Right atrium auricular region (tissue), 2 donors: ENCODE results near the gene UNC119B. TPM values are rescaled to one million over a fixed set of nuclear protein-coding genes. Genes with fewer than 3 reads are reported as not detected.

Experiments used
- DNase-seq: peaks from one replicate; pipeline ENCODE4 v3.0.0-alpha.2; 2019; ENCODE audit warnings: low spot score
- H3K27ac ChIP-seq, 2 donors: fragments of 200-600 bp; sonication (generic); 1 replicate in 1 of 2; 2 replicates in 1 of 2; pipeline ENCODE4 v1.5.1; 2016 to 2019
- H3K27me3 ChIP-seq, 2 donors: fragments of 200-600 bp; sonication (generic); one replicate each; pipeline versions ENCODE4 v1.5.1 to v1.6.0; 2017 to 2019
- H3K36me3 ChIP-seq: fragments of 200-600 bp; sonication (generic); one replicate; pipeline ENCODE4 v1.5.1; 2016
- H3K4me1 ChIP-seq, 2 donors: fragments of 200-600 bp; sonication (generic); one replicate each; pipeline versions ENCODE4 v1.5.1 to v1.6.0; 2017 to 2019
- H3K4me3 ChIP-seq, 2 donors: fragments of 200-600 bp; sonication (generic); 1 replicate in 1 of 2; 2 replicates in 1 of 2; pipeline ENCODE4 v1.5.1; 2017 to 2019; ENCODE audit warnings: mild to moderate bottlenecking in 1 of 2, moderate library complexity in 1 of 2
- H3K9me3 ChIP-seq, 2 donors: fragments of 200-600 bp; sonication (generic); one replicate each; pipeline ENCODE4 v1.5.1; 2019
- total RNA-seq, 2 donors: library from RNA; depleted of rRNA; stranded (reverse); fragments of >200 nt; gene quantifications; one replicate each; pipeline ENCODE4 v1.1.0, GENCODE V29; 2016
- TF ChIP-seq, protein P1 (sequence below), 2 donors: fragments of 200-600 bp; sonication (generic); IDR thresholded peaks; one replicate each; pipeline ENCODE4 v1.5.1; 2019; ENCODE audit warnings: antibody characterized with exemption in 2 of 2

UNC119B gene
- total RNA-seq, 2 donors from 2014 or later, result 8.9 to 13.1 TPM

GRCh38 chr12:120739031-120739762 lies 28.9 kb downstream of the UNC119B start:
- H3K4me1 ChIP-seq, result no peaks in the 10 kb centered on the region
- no peak overlapping the region for H3K4me3 ChIP-seq
- H3K9me3 ChIP-seq, result no peaks in the 10 kb centered on the region
- H3K27ac ChIP-seq, result no peak overlapping the region
- no peak for DNase-seq
- H3K27me3 ChIP-seq, result no peaks in the 10 kb centered on the region
- peaks cover 23% of the 10 kb centered on the region for H3K36me3 ChIP-seq
- TF ChIP-seq, protein P1, sequence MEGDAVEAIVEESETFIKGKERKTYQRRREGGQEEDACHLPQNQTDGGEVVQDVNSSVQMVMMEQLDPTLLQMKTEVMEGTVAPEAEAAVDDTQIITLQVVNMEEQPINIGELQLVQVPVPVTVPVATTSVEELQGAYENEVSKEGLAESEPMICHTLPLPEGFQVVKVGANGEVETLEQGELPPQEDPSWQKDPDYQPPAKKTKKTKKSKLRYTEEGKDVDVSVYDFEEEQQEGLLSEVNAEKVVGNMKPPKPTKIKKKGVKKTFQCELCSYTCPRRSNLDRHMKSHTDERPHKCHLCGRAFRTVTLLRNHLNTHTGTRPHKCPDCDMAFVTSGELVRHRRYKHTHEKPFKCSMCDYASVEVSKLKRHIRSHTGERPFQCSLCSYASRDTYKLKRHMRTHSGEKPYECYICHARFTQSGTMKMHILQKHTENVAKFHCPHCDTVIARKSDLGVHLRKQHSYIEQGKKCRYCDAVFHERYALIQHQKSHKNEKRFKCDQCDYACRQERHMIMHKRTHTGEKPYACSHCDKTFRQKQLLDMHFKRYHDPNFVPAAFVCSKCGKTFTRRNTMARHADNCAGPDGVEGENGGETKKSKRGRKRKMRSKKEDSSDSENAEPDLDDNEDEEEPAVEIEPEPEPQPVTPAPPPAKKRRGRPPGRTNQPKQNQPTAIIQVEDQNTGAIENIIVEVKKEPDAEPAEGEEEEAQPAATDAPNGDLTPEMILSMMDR (IDR thresholded peaks at IDR 0.05), result no peak

DNA sequence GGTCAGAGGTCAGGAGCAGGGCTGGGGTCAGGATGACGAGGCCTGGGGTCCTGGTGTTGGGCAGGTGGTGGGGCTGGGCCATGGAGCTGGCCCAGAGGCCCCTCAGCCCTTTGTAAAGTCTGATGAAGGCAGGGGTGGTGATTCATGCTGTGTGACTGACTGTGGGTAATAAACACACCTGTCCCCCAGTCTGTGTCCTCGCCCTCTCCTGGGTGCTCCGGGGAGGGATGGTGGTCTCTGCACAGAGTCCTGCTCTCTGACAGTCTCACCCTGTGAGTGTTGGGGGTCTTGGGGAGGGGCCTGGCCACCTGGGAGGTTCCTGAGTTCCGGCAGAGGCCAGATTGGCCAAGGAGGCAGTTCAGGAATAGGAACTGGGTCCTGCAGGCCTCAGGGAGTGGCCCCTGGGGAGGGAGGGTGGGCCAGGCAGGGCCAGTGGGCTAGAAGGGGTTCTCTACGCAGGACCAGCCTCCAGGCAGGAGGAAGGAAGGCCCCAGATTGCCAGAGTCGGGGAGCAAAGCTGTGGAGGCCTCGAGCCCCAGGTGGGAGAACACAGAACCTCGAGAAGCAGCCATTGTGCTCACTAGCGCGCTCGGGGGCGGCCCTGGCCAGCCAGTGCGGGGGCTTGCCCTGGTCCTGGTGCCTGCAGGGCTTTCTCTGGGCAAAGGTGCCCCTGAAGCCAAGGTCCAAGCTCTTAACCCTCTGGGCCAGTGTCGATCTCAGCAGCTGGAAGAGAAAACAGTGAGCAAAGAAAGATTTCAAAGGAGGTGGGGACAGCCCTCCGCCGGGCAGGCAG lies 29.8 kb downstream of the UNC119B start:
- Histone ChIP-seq H3K27me3 (no peaks in the 10 kb centered on the region), H3K4me3 (no peak overlapping the region), H3K36me3 (peaks cover 23% of the 10 kb centered on the region), H3K9me3 (no peaks in the 10 kb centered on the region), H3K4me1 (no peaks in the 10 kb centered on the region), H3K27ac (no peak overlapping the region)
- TF ChIP-seq, protein P1 (IDR thresholded peaks at IDR 0.05), result no peak
- no peak for DNase-seq

DNA sequence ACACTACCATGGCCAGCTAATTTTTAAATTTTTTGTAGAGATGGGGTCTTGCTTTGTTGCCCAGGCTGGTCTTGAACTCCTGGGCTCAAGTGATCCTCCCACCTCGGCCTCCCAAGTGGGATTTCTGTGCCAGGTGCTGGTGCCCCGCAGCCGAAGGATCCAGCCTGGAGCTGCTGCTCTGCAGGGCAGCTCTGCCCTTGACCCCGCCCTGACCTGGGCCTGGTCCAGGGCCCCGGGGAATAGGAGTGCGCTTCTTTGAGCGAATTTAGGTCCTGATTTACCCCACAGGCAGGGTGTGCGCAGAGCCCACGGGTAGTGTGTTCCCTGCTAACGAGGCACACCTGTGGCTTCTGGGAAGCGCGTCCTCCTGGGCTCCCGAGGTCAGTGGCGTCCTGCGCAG lies 30.6 kb downstream of the UNC119B start:
- Histone ChIP-seq H3K27ac (no peak overlapping the region), H3K9me3 (no peaks in the 10 kb centered on the region)

GRCh38 chr12:120741476-120742421 lies 31.5 kb downstream of the UNC119B start:
- TF ChIP-seq, protein P1 (IDR thresholded peaks at IDR 0.05), result no peak
- no peaks in the 10 kb centered on the region for H3K9me3 ChIP-seq
- no peak overlapping the region for H3K27ac ChIP-seq
- DNase-seq, result no peak
- peaks cover 23% of the 10 kb centered on the region for H3K36me3 ChIP-seq
- H3K27me3 ChIP-seq, result no peaks in the 10 kb centered on the region
- no peak overlapping the region for H3K4me3 ChIP-seq
- no peaks in the 10 kb centered on the region for H3K4me1 ChIP-seq

More for the DNA sequence above, 30.6 kb downstream of the UNC119B start:
- peaks cover 23% of the 10 kb centered on the region for H3K36me3 ChIP-seq
- H3K4me1 ChIP-seq, result no peaks in the 10 kb centered on the region
- DNase-seq, result no peak
- TF ChIP-seq, protein P1 (IDR thresholded peaks at IDR 0.05), result no peak
- H3K4me3 ChIP-seq, result no peak overlapping the region
- no peaks in the 10 kb centered on the region for H3K27me3 ChIP-seq

- DNase-seq, result no peak
- TF ChIP-seq, protein P1 (IDR thresholded peaks at IDR 0.05), result no peak
- Histone ChIP-seq H3K4me1 (no peaks in the 10 kb centered on the region), H3K27ac (no peak overlapping the region), H3K27me3 (no peaks in the 10 kb centered on the region), H3K9me3 (no peaks in the 10 kb centered on the region), H3K36me3 (no peaks in the 10 kb centered on the region), H3K4me3 (no peak overlapping the region)
Measured at GRCh38 chr12:120744922-120745493, 34.8 kb downstream of the UNC119B start.
